ENCODE measurements around the gene TRIM41.

Gene TRIM41

GRCh38 chr5:181248277-181248676 is 25.2 kb downstream of the TRIM41 start:
- TF ChIP-seq, protein P1, sequence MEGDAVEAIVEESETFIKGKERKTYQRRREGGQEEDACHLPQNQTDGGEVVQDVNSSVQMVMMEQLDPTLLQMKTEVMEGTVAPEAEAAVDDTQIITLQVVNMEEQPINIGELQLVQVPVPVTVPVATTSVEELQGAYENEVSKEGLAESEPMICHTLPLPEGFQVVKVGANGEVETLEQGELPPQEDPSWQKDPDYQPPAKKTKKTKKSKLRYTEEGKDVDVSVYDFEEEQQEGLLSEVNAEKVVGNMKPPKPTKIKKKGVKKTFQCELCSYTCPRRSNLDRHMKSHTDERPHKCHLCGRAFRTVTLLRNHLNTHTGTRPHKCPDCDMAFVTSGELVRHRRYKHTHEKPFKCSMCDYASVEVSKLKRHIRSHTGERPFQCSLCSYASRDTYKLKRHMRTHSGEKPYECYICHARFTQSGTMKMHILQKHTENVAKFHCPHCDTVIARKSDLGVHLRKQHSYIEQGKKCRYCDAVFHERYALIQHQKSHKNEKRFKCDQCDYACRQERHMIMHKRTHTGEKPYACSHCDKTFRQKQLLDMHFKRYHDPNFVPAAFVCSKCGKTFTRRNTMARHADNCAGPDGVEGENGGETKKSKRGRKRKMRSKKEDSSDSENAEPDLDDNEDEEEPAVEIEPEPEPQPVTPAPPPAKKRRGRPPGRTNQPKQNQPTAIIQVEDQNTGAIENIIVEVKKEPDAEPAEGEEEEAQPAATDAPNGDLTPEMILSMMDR (conservative IDR thresholded peaks at IDR 0.05; ENCODE audit: low read depth, low read length) = no peak
- no peak for DNase-seq (ENCODE audit: low read depth)
- peak overlapping the region; percentile 88 for H3K4me3 ChIP-seq (ENCODE audit: low read depth, low read length)

DNA sequence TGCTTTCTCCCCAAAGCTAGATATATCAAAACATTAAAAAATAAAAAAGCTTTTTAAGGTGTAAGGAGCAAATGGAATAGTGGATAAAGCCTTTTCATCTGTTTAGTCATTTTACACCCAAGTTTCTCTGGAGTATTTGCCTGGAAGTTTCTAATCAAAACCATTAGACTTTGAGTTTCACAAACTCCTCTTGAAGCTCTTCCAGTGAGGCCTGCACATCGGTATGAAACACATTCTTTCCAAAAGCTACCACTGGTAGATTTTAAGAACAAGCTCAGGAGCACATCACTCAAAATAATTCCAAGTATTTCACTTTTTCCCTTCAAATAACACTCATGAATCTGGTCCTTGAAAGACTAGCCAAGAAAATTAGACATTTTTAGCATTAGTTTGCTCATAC is 32.2 kb downstream of the TRIM41 start:
- DNase-seq (ENCODE audit: low read depth) = no peak
- no peak overlapping the region for H3K4me3 ChIP-seq (ENCODE audit: low read depth, low read length)
- TF ChIP-seq, protein P1 (conservative IDR thresholded peaks at IDR 0.05; ENCODE audit: low read depth, low read length) = no peak

GRCh38 chr5:181255836-181256578 is 32.9 kb downstream of the TRIM41 start:
- H3K4me3 ChIP-seq (ENCODE audit: low read depth, low read length) = no peak overlapping the region

DNA sequence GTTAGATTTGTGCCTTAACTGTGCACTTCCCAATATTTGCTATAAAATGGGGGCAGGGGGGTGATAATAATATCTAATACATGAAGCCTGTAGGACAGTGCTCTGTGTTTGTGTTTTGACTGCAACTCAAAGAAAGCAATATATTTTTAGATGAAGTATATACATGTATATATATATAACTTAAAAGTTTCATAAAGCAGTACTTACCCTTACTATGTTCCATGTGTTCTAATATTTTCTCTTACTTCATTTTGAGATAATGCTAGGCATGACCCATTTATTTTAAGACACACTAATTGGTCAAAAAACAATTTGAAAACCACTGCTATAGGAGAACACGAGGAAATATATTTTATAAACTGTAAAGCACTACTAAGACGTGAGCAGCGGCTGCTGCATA is 35.5 kb downstream of the TRIM41 start:
- no peak for DNase-seq (ENCODE audit: low read depth)
- TF ChIP-seq, protein P1 (conservative IDR thresholded peaks at IDR 0.05; ENCODE audit: low read depth, low read length) = no peak
- peak overlapping the region; percentile 92 for H3K4me3 ChIP-seq (ENCODE audit: low read depth, low read length)

More at GRCh38 chr5:181255836-181256578, 32.9 kb downstream of the TRIM41 start:
- DNase-seq (ENCODE audit: low read depth) = peak; percentile 71
- TF ChIP-seq, protein P1 (conservative IDR thresholded peaks at IDR 0.05; ENCODE audit: low read depth, low read length) = no peak

- no peak for DNase-seq (ENCODE audit: low read depth)
- H3K4me3 ChIP-seq (ENCODE audit: low read depth, low read length) = peak overlapping the region; percentile 92
- TF ChIP-seq, protein P1 (conservative IDR thresholded peaks at IDR 0.05; ENCODE audit: low read depth, low read length) = no peak
Measured at GRCh38 chr5:181259283-181259682, 36.2 kb downstream of the TRIM41 start.

GRCh38 chr5:181259974-181260719 is 37.1 kb downstream of the TRIM41 start:
- TF ChIP-seq, protein P1 (conservative IDR thresholded peaks at IDR 0.05; ENCODE audit: low read depth, low read length) = no peak
- DNase-seq (ENCODE audit: low read depth) = no peak
- H3K4me3 ChIP-seq (ENCODE audit: low read depth, low read length) = peak overlapping the region; percentile 92

All from choroid plexus epithelial cell (primary cell).